ENCODE measurements around the gene CD63. TPM values are rescaled to one million over a fixed set of nuclear protein-coding genes. Genes with fewer than 3 reads are reported as not detected.

Gene CD63
- total RNA-seq, 1 experiment from 2014 or later = 581 TPM

DNA sequence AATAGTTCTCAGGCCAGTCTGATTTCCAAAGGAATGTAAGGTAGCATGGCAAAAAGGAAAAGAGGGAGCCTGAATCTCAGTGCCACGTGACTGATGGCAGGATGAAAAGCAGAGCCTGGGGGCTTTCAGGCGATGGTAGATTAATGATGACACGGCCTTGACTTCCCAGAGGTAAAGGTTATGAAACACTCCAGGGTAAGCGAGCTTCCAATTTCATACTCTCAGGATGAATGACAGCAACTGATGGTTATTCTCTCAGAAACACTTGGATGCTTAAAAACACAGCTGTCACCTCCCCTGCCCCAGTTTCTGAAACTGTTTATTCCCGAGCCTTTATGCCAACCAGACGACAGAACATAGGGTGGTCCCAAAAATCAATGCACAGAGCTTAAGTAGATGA lies 42.9 kb upstream of the CD63 start:
- WGBS (ENCODE audit: extremely low coverage, insufficient read length, low lambda C conversion rate) = no CpG with 5 or more reads among the region's 6 CpGs
- Histone ChIP-seq H3K9me3 (ENCODE audit: control insufficient read depth, low read depth, low read length) (no peaks in the 10 kb centered on the region), H4K91ac (ENCODE audit: insufficient read length, low read depth, low read length) (no peak overlapping the region), H3K4ac (ENCODE audit: low read depth, low read length) (no peak overlapping the region), H2AFZ (ENCODE audit: low read length) (no peak overlapping the region), H3K56ac (ENCODE audit: insufficient read length, low read depth, low read length) (no peak overlapping the region), H4K8ac (replicated peaks; ENCODE audit: insufficient read length, low read depth, low read length) (no peak overlapping the region), H2AK5ac (ENCODE audit: insufficient read length, low read length) (no peak overlapping the region), H2BK15ac (ENCODE audit: low read depth, low read length) (no peak overlapping the region), H2BK5ac (ENCODE audit: insufficient read length, low read length) (no peak overlapping the region), H4K5ac (ENCODE audit: insufficient read length, low read depth, low read length) (no peak overlapping the region), H3T11ph (ENCODE audit: low read length) (no peak overlapping the region), H3K23me2 (ENCODE audit: insufficient read length, low read depth, low read length, poor library complexity, severe bottlenecking) (no peaks in the 10 kb centered on the region), H3K9ac (ENCODE audit: extremely low read depth, insufficient read length, low read length) (no peak overlapping the region), H2BK20ac (ENCODE audit: low read depth, low read length, poor library complexity, severe bottlenecking) (no peak overlapping the region), H3K14ac (ENCODE audit: insufficient read depth, low read length) (no peak overlapping the region), H4K20me1 (ENCODE audit: control insufficient read depth, insufficient read depth, insufficient read length) (no peaks in the 10 kb centered on the region), H2BK120ac (ENCODE audit: low read depth, low read length, poor library complexity, severe bottlenecking) (no peak overlapping the region), H3K18ac (ENCODE audit: insufficient read length, low read depth, low read length) (no peak overlapping the region), H3K23ac (ENCODE audit: insufficient read length, low read depth, low read length) (no peak overlapping the region), H3K79me1 (ENCODE audit: insufficient read depth, low read depth, low read length, poor library complexity, severe bottlenecking) (peaks cover 6% of the 10 kb centered on the region), H3K27me3 (ENCODE audit: insufficient read depth, low read length) (no peaks in the 10 kb centered on the region), H3K4me1 (ENCODE audit: insufficient read depth, low read length) (no peaks in the 10 kb centered on the region), H3K79me2 (ENCODE audit: insufficient read depth, low read length) (no peaks in the 10 kb centered on the region), H3K27ac (ENCODE audit: insufficient read length, low read depth, low read length) (no peak overlapping the region), H2BK12ac (ENCODE audit: insufficient read length, low read depth, low read length) (no peak overlapping the region), H3K4me2 (ENCODE audit: insufficient read depth, insufficient read length, low read length) (no peak overlapping the region)
- no peaks in the 10 kb centered on the region for H3K9me3 Mint-ChIP-seq
- H3K4me1 Mint-ChIP-seq = peaks cover 0 to 3% of the 10 kb centered on the region in 2 experiments; a peak in 2 of 4 replicates
- H3K27me3 Mint-ChIP-seq (ENCODE audit: low read depth) = no peaks in the 10 kb centered on the region
- H3K27ac Mint-ChIP-seq = peak overlapping the region in 1 of 3 experiments; percentile 60; a peak in 2 of 7 replicates
- peaks cover 19 to 59% (median 55%) of the 10 kb centered on the region in 3 experiments; a peak in 6 of 7 replicates for H3K36me3 Mint-ChIP-seq (ENCODE audit: insufficient read depth in 1 of 3, low read depth in 3 of 3)
- TF ChIP-seq, protein P1, sequence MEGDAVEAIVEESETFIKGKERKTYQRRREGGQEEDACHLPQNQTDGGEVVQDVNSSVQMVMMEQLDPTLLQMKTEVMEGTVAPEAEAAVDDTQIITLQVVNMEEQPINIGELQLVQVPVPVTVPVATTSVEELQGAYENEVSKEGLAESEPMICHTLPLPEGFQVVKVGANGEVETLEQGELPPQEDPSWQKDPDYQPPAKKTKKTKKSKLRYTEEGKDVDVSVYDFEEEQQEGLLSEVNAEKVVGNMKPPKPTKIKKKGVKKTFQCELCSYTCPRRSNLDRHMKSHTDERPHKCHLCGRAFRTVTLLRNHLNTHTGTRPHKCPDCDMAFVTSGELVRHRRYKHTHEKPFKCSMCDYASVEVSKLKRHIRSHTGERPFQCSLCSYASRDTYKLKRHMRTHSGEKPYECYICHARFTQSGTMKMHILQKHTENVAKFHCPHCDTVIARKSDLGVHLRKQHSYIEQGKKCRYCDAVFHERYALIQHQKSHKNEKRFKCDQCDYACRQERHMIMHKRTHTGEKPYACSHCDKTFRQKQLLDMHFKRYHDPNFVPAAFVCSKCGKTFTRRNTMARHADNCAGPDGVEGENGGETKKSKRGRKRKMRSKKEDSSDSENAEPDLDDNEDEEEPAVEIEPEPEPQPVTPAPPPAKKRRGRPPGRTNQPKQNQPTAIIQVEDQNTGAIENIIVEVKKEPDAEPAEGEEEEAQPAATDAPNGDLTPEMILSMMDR (conservative IDR thresholded peaks at IDR 0.05) = no peak
- H3K4me3 Mint-ChIP-seq = no peak overlapping the region
- DNase-seq = no peak

All from H9 (cell line).